ENCODE results near the gene RPL5. TPM values are rescaled to one million over a fixed set of nuclear protein-coding genes. Genes with fewer than 3 reads are reported as not detected.

RPL5 gene
- total and polyA plus RNA-seq, 9 of the 15 experiments (the other 6 are each of a cell fraction or from before 2014, with no cell fraction given), result 1,467 to 4,252 (median 2,454) TPM

DNA sequence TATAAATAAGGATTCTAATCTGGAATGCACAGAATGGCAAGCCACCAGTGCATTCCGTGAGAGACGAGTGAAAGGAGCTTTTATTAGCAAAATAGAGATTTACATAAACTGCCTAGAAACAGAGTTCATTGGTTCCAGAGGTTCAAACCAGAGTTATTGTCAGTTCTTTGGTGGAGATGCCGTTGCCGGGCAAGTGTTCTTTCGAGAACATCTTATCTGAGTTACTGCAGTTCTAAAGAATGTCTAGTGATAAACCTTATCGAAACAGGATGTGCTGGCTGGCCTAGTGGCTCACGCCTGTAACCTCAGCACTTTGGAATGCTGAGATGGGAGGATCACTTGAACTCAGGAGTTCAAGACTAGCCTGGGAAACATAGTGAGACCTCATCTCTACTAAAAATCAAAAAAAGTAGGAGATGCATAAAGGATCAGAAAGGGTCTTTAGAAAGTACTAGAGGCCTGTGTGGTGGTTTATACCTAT lies 27.1 kb upstream of the RPL5 start (continued):
- TF ChIP-seq, protein P1, sequence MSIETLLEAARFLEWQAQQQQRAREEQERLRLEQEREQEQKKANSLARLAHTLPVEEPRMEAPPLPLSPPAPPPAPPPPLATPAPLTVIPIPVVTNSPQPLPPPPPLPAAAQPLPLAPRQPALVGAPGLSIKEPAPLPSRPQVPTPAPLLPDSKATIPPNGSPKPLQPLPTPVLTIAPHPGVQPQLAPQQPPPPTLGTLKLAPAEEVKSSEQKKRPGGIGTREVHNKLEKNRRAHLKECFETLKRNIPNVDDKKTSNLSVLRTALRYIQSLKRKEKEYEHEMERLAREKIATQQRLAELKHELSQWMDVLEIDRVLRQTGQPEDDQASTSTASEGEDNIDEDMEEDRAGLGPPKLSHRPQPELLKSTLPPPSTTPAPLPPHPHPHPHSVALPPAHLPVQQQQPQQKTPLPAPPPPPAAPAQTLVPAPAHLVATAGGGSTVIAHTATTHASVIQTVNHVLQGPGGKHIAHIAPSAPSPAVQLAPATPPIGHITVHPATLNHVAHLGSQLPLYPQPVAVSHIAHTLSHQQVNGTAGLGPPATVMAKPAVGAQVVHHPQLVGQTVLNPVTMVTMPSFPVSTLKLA (conservative IDR thresholded peaks at IDR 0.05), result peak in 1 of 2 experiments; percentile 51; a peak in 2 of 4 replicates
- TF ChIP-seq, protein P2, sequence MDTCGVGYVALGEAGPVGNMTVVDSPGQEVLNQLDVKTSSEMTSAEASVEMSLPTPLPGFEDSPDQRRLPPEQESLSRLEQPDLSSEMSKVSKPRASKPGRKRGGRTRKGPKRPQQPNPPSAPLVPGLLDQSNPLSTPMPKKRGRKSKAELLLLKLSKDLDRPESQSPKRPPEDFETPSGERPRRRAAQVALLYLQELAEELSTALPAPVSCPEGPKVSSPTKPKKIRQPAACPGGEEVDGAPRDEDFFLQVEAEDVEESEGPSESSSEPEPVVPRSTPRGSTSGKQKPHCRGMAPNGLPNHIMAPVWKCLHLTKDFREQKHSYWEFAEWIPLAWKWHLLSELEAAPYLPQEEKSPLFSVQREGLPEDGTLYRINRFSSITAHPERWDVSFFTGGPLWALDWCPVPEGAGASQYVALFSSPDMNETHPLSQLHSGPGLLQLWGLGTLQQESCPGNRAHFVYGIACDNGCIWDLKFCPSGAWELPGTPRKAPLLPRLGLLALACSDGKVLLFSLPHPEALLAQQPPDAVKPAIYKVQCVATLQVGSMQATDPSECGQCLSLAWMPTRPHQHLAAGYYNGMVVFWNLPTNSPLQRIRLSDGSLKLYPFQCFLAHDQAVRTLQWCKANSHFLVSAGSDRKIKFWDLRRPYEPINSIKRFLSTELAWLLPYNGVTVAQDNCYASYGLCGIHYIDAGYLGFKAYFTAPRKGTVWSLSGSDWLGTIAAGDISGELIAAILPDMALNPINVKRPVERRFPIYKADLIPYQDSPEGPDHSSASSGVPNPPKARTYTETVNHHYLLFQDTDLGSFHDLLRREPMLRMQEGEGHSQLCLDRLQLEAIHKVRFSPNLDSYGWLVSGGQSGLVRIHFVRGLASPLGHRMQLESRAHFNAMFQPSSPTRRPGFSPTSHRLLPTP (IDR thresholded peaks at IDR 0.05; ENCODE audit: borderline replicate concordance, extremely low read depth, insufficient read length), result no peak
- TF ChIP-seq ZNF12 (CRISPR knock-in tag; IDR thresholded peaks at IDR 0.05) (no peak), ZNF75A (CRISPR knock-in tag; IDR thresholded peaks at IDR 0.05) (no peak), ZNF436 (CRISPR knock-in tag; IDR thresholded peaks at IDR 0.05) (no peak), SNIP1 (IDR thresholded peaks at IDR 0.05; ENCODE audit: low read depth) (no peak), TARDBP (IDR thresholded peaks at IDR 0.05) (no peak), ZBTB8A (IDR thresholded peaks at IDR 0.05; ENCODE audit: partially characterized antibody) (no peak), POLR2AphosphoS5 (IDR thresholded peaks at IDR 0.05; ENCODE audit: control insufficient read depth, insufficient read depth, low read depth, low read length) (peak; percentile 87), BRCA1 (IDR thresholded peaks at IDR 0.05) (no peak), BRCA1 (CRISPR knock-in tag; IDR thresholded peaks at IDR 0.05) (no peak), SMARCE1 (IDR thresholded peaks at IDR 0.05) (peak; percentile 92), ETV5 (CRISPR knock-in tag; IDR thresholded peaks at IDR 0.05; ENCODE audit: low read depth) (peak; percentile 74), BRF1 (IDR thresholded peaks at IDR 0.05; ENCODE audit: borderline replicate concordance, extremely low read depth, insufficient read length) (no peak), OTX1 (CRISPR knock-in tag; IDR thresholded peaks at IDR 0.05) (no peak), PRPF4 (IDR thresholded peaks at IDR 0.05; ENCODE audit: insufficient read depth, low read depth, low read length, poor library complexity, severe bottlenecking) (no peak), ELF4 (CRISPR knock-in tag; IDR thresholded peaks at IDR 0.05) (no peak), RBM14 (IDR thresholded peaks at IDR 0.05; ENCODE audit: borderline replicate concordance, insufficient read depth, low read depth, low read length) (no peak), SP2 (IDR thresholded peaks at IDR 0.05; ENCODE audit: extremely low read depth, low read depth, low read length, poor library complexity, severe bottlenecking) (no peak), PURB (CRISPR knock-in tag; IDR thresholded peaks at IDR 0.05; ENCODE audit: low read depth) (no peak), ZNF764 (CRISPR knock-in tag; IDR thresholded peaks at IDR 0.05; ENCODE audit: low read depth) (no peak)
- TF ChIP-seq, protein P3, sequence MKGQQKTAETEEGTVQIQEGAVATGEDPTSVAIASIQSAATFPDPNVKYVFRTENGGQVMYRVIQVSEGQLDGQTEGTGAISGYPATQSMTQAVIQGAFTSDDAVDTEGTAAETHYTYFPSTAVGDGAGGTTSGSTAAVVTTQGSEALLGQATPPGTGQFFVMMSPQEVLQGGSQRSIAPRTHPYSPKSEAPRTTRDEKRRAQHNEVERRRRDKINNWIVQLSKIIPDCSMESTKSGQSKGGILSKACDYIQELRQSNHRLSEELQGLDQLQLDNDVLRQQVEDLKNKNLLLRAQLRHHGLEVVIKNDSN (CRISPR knock-in tag; IDR thresholded peaks at IDR 0.05), result no peak
- TF ChIP-seq, protein P4, sequence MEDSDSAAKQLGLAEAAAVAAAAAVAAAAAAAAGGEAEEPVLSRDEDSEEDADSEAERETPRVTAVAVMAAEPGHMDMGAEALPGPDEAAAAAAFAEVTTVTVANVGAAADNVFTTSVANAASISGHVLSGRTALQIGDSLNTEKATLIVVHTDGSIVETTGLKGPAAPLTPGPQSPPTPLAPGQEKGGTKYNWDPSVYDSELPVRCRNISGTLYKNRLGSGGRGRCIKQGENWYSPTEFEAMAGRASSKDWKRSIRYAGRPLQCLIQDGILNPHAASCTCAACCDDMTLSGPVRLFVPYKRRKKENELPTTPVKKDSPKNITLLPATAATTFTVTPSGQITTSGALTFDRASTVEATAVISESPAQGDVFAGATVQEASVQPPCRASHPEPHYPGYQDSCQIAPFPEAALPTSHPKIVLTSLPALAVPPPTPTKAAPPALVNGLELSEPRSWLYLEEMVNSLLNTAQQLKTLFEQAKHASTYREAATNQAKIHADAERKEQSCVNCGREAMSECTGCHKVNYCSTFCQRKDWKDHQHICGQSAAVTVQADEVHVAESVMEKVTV (CRISPR knock-in tag; IDR thresholded peaks at IDR 0.05), result no peak

All from K562 (cell line).